K562 treated with DMSO at 1 percent for 12 hours (cell line): ENCODE measurements around the gene PDE6H. TPM values are rescaled to one million over a fixed set of nuclear protein-coding genes. Genes with fewer than 3 reads are reported as not detected.

Experiments used
- total RNA-seq: library from RNA; unstranded; fragments of 300-600 nt; gene quantifications from 2 replicates; pipeline ENCODE4 v1.2.3, GENCODE V29; 2022; ENCODE audit not compliant: insufficient read depth

The PDE6H gene
- not detected in 2 replicates for total RNA-seq

GRCh38 chr12:14972816-14973215 is at the start of gene PDE6H:
TSS of gene PDE6H (plus strand) at chr12:14973042. CDS start at chr12:14978013, 4,971 bp downstream.

GRCh38 chr12:14938301-14938700 is 34.5 kb upstream of the PDE6H start, which contains the start of gene ERP27:
TSS of gene ERP27 (minus strand) at chr12:14938537. CDS start at chr12:14938508, 29 bp downstream.

GRCh38 chr12:14961466-14962152 is 11.2 kb upstream of the PDE6H start, which contains the start of gene ARHGDIB:
TSS of gene ARHGDIB (minus strand) at chr12:14961601. CDS start at chr12:14950712, 10,889 bp downstream.

Other genes with a start within 250 kb of the PDE6H start
- 14.3 and 31.3 TPM in 2 replicates for gene WBP11, start 169.6 kb upstream of the PDE6H start, total RNA-seq
- gene C12orf60, start 169.4 kb upstream of the PDE6H start, total RNA-seq, result 0.63 and 1.3 TPM in 2 replicates
- gene SMCO3, start 158.9 kb upstream of the PDE6H start, total RNA-seq, result not detected in 2 replicates
- gene ART4, start 129.5 kb upstream of the PDE6H start, total RNA-seq, result not detected in 2 replicates
- not detected in 2 replicates for gene MGP, start 87.2 kb upstream of the PDE6H start, total RNA-seq
- not detected in 2 replicates for gene ERP27, start 34.5 kb upstream of the PDE6H start, total RNA-seq
- 49.9 and 71.8 TPM in 2 replicates for gene ARHGDIB, start 11.4 kb upstream of the PDE6H start, total RNA-seq
- 5.7 and 10.2 TPM in 2 replicates for gene RERG, start 248.4 kb downstream of the PDE6H start, total RNA-seq